Measurements from ENCODE around the gene HPCAL4. TPM values are rescaled to one million over a fixed set of nuclear protein-coding genes. Genes with fewer than 3 reads are reported as not detected.

Gene HPCAL4
- total RNA-seq, 1 experiment from 2014 or later = not detected

DNA sequence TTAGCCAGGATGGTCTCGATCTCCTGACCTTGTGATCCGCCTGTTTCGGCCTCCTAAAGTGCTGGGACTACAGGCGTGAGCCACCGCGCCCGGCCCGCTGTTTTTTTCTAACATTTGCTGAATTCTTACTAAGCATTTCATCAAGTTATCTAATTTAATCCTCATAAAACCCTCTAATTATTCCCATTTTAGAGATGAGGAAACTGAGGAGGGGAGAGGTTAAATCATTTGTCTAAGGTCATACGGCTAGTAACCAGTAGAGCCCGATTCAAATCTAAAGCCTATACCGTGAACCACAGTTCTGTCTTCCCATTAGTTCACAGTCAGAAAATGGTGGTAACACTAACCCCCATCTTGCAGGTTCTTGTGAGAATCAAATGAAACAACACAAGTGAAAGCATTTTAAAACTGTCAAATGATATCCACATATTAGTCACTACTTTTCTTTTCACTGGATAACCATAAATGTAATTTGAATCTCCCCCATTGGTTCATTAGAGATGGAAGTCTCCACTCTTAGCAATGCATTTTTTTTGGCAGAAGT, 62.4 kb downstream of the HPCAL4 start:
- Histone ChIP-seq H3K36me3 (replicated peaks; ENCODE audit: control insufficient read depth, insufficient read depth, low read length) (peaks cover 1% of the 10 kb centered on the region), H3K27me3 (ENCODE audit: control insufficient read depth, insufficient read depth, low read length) (peaks cover 62% of the 10 kb centered on the region), H3K4me3 (ENCODE audit: insufficient read depth, low read depth, low read length) (no peak overlapping the region)
- DNase-seq = no peak

Other genes with a start within 250 kb of the HPCAL4 start
- gene BMP8A, start 199.8 kb downstream of the HPCAL4 start, total RNA-seq (2014; rRNA removed; shearing (Covaris generic)) = 0.07 and 0.81 TPM in 2 replicates
- 185 and 193 TPM in 2 replicates for gene PABPC4, start 114.6 kb downstream of the HPCAL4 start, total RNA-seq (2014; rRNA removed; shearing (Covaris generic))
- 0.63 and 0.94 TPM in 2 replicates for gene HEYL, start 51.8 kb downstream of the HPCAL4 start, total RNA-seq (2014; rRNA removed; shearing (Covaris generic))
- gene NT5C1A, start 19.3 kb downstream of the HPCAL4 start, total RNA-seq (2014; rRNA removed; shearing (Covaris generic)) = not detected in 2 replicates
- gene PPIE, start 47.4 kb upstream of the HPCAL4 start, total RNA-seq (2014; rRNA removed; shearing (Covaris generic)) = 62.1 and 63.1 TPM in 2 replicates
- not detected in 2 replicates for gene OXCT2, start 79.9 kb upstream of the HPCAL4 start, total RNA-seq (2014; rRNA removed; shearing (Covaris generic))
- gene BMP8B, start 97.4 kb upstream of the HPCAL4 start, total RNA-seq (2014; rRNA removed; shearing (Covaris generic)) = 0.24 and 0.37 TPM in 2 replicates
- gene TRIT1, start 192.1 kb upstream of the HPCAL4 start, total RNA-seq (2014; rRNA removed; shearing (Covaris generic)) = 57.0 and 77.0 TPM in 2 replicates
- gene MYCL, start 210.5 kb upstream of the HPCAL4 start, total RNA-seq (2014; rRNA removed; shearing (Covaris generic)) = 49.0 and 52.5 TPM in 2 replicates